PFSK-1 (cell line): ENCODE measurements around the gene ATAD3C.

Source experiments
- FOXP2 ChIP-seq: optimal IDR thresholded peaks from 2 replicates; pipeline ENCODE3; 2011; ENCODE audit warnings: borderline replicate concordance, control low read depth, inconsistent platforms; ENCODE audit not compliant: insufficient read depth; ENCODE audit errors: extremely low read length, extremely low read depth
- POLR2AphosphoS5 ChIP-seq: IDR thresholded peaks from 2 replicates; pipeline ENCODE4 v1.6.1; 2012; ENCODE audit warnings: low read depth, mild to moderate bottlenecking, control low read depth, low read length, moderate library complexity
- REST ChIP-seq, 2 experiments: IDR thresholded peaks; 2 replicates each; pipeline versions ENCODE4 v1.6.1 to v1.8.0; 2011 to 2012; ENCODE audit warnings: low read depth in 2 of 2, low read length in 2 of 2, control low read depth in 1 of 2, inconsistent platforms in 1 of 2, mild to moderate bottlenecking in 1 of 2, moderate library complexity in 1 of 2; ENCODE audit not compliant: insufficient read depth in 1 of 2
- SIN3A ChIP-seq: IDR thresholded peaks from 2 replicates; pipeline ENCODE4 v1.6.1; 2012; ENCODE audit warnings: mild to moderate bottlenecking, low read length, moderate library complexity, borderline replicate concordance; ENCODE audit not compliant: insufficient read depth
- TAF1 ChIP-seq: IDR thresholded peaks from 2 replicates; pipeline ENCODE4 v1.6.1; 2012; ENCODE audit warnings: low read length, control low read depth, borderline replicate concordance; ENCODE audit not compliant: insufficient read depth

Gene ATAD3C

GRCh38 chr1:1482856-1483255, 33.4 kb downstream of the ATAD3C start:
- no peak for TF ChIP-seq POLR2AphosphoS5
- no peak for TF ChIP-seq REST (IDR thresholded peaks at IDR 0.05; ENCODE audit: insufficient read depth in 1 of 2, low read depth in 2 of 2, low read length in 2 of 2)
- TF ChIP-seq FOXP2: no peak
- no peak for TF ChIP-seq TAF1
- TF ChIP-seq SIN3A: no peak

- TF ChIP-seq POLR2AphosphoS5 (no peak), SIN3A (no peak), FOXP2 (no peak), REST (IDR thresholded peaks at IDR 0.05; ENCODE audit: insufficient read depth in 1 of 2, low read depth in 2 of 2, low read length in 2 of 2) (no peak), TAF1 (no peak)
These were observed 34.2 kb downstream of the ATAD3C start for GRCh38 chr1:1483714-1484113.

- no peak for TF ChIP-seq TAF1
- TF ChIP-seq FOXP2: no peak
- TF ChIP-seq SIN3A: no peak
- no peak for TF ChIP-seq POLR2AphosphoS5
- TF ChIP-seq REST (IDR thresholded peaks at IDR 0.05; ENCODE audit: insufficient read depth in 1 of 2, low read depth in 2 of 2, low read length in 2 of 2): no peak
These were observed 38.2 kb downstream of the ATAD3C start for GRCh38 chr1:1487701-1488100.

- no peak for TF ChIP-seq POLR2AphosphoS5
- TF ChIP-seq REST (IDR thresholded peaks at IDR 0.05; ENCODE audit: insufficient read depth in 1 of 2, low read depth in 2 of 2, low read length in 2 of 2): no peak
- TF ChIP-seq SIN3A: no peak
- TF ChIP-seq FOXP2: no peak
- TF ChIP-seq TAF1: no peak
These were observed 39.7 kb downstream of the ATAD3C start for GRCh38 chr1:1489231-1489630.

GRCh38 chr1:1489861-1490260, 40.4 kb downstream of the ATAD3C start:
- TF ChIP-seq FOXP2 (no peak), SIN3A (no peak), REST (IDR thresholded peaks at IDR 0.05; ENCODE audit: insufficient read depth in 1 of 2, low read depth in 2 of 2, low read length in 2 of 2) (no peak), POLR2AphosphoS5 (no peak), TAF1 (no peak)
